ENCODE measurements around the gene LIMA1.

DNA sequence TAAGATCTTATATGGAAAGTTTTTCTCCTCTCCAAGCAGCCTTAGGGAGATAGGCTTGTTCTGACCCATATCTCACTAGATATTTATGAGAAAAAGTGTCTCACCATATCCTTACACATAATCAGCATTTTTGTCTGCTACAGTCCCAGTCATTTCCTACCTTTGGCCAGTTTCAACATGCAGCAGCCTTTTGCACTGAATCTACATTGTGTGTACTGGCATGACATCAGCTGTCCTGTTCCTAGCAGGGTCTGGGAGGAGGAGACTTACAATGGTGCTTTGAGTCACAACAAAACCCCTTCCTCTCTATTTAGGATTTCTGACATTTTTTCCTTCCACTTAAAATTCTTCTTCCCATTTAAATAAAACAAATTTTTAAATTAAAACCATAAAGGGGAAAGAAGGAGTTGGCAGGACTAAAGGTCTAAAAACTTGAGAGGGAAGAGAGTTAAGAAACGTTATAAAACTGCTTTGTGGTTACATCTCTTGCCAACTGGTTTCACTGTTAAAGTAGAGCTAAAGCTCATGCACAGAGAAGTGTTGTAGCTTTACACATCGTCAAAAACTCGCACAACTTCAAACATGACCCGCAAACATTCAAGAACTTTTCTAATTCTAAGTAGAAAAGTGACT, 62.8 kb downstream of the LIMA1 start:
- TF ChIP-seq, protein P1, sequence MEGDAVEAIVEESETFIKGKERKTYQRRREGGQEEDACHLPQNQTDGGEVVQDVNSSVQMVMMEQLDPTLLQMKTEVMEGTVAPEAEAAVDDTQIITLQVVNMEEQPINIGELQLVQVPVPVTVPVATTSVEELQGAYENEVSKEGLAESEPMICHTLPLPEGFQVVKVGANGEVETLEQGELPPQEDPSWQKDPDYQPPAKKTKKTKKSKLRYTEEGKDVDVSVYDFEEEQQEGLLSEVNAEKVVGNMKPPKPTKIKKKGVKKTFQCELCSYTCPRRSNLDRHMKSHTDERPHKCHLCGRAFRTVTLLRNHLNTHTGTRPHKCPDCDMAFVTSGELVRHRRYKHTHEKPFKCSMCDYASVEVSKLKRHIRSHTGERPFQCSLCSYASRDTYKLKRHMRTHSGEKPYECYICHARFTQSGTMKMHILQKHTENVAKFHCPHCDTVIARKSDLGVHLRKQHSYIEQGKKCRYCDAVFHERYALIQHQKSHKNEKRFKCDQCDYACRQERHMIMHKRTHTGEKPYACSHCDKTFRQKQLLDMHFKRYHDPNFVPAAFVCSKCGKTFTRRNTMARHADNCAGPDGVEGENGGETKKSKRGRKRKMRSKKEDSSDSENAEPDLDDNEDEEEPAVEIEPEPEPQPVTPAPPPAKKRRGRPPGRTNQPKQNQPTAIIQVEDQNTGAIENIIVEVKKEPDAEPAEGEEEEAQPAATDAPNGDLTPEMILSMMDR (IDR thresholded peaks at IDR 0.05; ENCODE audit: insufficient read depth, low read length, poor library complexity, severe bottlenecking) = no peak
- TF ChIP-seq EZH2phosphoT487 (conservative IDR thresholded peaks at IDR 0.05; ENCODE audit: low read length) = no peak
